Measurements from ENCODE around the gene SLC50A1.

The SLC50A1 gene

DNA sequence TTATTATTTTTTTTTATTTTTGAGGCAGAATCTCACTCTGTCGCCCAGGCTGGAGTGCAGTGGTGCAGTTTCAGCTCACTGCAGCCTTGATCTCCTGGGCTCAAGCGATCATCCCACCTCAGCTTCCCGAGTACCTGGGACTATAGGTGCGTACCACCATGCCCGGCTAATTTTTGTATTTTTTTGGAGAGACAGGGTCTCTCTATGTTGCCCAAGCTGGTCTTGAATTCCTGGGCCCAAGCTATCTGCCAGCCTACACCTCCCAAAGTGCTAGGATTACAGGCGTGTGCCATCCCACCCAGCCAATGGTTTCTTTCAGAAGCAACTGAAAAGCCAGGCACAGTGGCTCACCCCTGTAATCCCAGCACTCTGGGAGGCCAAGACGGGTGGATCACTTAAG, 35.2 kb downstream of the SLC50A1 start:
- DNase-seq (ENCODE audit: low spot score), result no peak

DNA sequence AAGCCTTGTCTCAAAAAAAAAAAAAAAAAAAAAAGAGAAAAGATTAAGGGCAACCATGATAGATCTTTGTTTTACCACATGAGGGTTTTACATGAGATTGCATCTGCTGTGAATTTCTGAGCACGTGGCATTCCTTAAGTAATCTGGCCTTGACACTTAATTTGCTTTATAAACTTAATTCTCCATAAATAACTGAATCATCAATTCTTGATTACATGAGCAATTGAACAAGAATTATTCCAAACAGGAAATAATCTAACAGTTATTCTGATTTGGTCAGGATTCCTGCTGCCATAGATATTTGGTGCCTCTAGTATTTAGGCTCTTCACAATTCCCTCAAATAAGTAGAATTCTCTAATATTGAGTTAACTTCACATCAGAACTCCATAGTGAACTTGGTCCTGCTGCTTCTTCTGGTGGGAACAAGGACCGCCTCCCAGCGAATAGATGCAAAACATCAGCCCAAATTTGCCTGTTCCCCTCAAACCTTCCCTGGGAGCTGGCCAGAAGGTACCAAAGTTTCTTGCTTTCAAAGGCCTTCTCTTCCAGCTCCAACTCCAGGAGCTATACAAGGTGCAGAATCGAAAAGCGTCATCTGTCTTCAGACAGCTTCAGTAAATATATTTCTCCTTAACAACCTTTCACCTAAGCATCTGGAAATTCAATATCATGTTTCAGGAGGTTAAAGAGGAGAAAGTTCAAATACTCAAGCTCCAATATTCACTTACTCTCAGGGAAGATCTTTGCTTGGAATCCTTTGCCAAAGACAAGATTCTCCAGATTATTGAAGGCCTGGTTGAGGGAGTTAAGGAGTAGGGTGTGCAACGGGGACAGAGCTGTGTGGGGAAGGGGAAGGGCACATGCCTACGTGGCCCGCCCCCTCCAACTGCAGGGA, 36.4 kb downstream of the SLC50A1 start:
- no peak for DNase-seq (ENCODE audit: low spot score)

DNA sequence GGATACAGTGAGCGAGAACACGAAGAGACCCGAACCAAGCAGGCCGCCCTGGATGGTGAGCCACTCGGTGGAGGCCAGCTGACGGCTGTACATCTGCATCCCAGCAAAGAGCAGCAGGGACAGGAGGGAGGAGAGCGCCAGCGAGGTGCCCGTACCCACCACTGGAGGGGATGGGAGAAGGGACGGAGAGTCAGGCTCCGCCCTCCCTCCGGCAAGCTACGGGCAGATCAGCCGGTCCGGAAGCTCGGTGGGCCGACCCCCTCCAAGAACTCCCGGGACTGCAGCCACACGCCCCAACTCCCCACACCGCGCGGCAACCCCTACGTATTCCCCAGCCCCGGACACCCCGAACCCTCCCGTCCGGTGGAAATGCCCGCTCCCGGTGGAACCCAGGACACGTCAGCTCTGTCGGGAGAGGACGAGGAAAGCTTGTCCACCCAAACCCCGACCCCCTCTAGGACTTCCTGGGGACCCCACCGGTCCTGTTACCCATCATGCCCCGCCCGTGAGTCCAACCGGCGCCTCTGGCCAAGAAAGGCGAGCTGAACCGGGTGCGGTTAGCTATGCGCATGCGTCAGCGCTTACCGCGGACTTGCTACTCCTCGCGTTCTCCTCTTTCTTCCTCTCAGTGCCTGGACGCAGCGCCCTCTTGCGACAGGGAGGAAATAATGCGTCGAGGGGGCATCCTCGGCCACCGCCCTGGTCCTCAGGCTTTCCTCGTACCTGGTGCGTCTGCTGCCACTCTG, 37.3 kb downstream of the SLC50A1 start, which contains the start of gene KRTCAP2:
Gene KRTCAP2, minus strand, starts transcription at position 573 of the 746 bp plus-strand sequence. Its CDS starts 80 bp downstream, at position 493.
- DNase-seq (ENCODE audit: low spot score), result peak; percentile 97

GRCh38 chr1:155173478-155174323, 38.0 kb downstream of the SLC50A1 start, which contains the start of gene TRIM46:
TSS of gene TRIM46 (plus strand) at chr1:155173849. CDS start at chr1:155173967, 118 bp downstream.
- peak; percentile 81 for DNase-seq (ENCODE audit: low spot score)

- DNase-seq (ENCODE audit: low spot score), result peak; percentile 53
Observed at GRCh38 chr1:155174324-155175280, 39.0 kb downstream of the SLC50A1 start.

DNA sequence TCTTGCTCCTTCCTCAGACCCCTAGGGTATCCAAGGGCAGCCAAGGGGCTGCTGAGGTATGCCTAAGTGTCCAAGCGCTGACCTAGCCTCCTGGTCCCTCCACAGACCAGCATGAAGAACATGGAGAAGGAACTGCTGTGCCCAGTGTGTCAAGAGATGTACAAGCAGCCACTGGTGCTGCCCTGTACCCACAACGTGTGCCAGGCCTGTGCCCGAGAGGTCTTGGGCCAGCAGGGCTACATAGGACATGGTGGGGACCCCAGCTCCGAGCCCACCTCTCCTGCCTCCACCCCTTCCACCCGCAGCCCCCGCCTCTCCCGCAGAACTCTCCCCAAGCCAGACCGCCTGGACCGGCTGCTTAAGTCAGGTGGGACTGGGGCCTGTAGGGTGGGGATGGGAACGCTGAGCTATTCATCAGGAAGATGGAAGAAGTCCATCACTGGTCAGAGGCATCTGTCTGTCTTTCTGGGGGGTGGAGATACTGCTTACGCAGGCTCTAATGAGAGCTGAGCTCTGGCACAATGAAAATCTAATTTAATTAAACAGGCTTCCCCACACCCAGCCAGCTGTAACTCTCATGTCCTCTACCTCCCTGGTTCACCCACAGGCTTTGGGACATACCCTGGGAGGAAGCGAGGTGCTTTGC, 39.8 kb downstream of the SLC50A1 start:
- DNase-seq (ENCODE audit: low spot score), result no peak

- peak; percentile 33 for DNase-seq (ENCODE audit: low spot score)
Observed at GRCh38 chr1:155175927-155176371, 40.3 kb downstream of the SLC50A1 start.

DNA sequence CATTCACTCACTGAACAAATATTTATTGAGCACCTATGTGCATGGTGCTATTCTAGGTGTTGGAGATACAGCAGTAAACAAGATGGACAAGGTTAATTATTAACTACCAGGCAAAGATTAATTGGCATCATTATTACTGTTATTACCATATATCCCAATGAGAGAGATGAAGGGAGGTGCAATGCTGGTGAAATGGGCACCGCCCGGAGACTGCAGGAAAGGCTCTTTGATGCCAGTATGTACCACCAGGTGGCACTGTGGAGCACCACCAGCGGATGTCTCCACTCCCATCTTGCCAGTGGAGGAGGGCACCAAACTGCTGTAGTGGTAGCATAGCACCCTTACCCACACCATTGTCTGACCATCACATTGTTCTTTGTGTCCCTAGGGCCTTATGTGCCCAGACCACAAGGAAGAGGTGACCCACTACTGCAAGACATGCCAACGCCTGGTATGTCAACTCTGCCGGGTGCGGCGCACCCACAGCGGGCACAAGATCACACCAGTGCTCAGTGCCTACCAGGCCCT, 41.0 kb downstream of the SLC50A1 start:
- DNase-seq (ENCODE audit: low spot score), result peak; percentile 92

GRCh38 chr1:155177192-155177917, 41.7 kb downstream of the SLC50A1 start:
- DNase-seq (ENCODE audit: low spot score), result no peak

- DNase-seq (ENCODE audit: low spot score), result no peak
Observed at GRCh38 chr1:155177918-155178281, 42.2 kb downstream of the SLC50A1 start.

DNA sequence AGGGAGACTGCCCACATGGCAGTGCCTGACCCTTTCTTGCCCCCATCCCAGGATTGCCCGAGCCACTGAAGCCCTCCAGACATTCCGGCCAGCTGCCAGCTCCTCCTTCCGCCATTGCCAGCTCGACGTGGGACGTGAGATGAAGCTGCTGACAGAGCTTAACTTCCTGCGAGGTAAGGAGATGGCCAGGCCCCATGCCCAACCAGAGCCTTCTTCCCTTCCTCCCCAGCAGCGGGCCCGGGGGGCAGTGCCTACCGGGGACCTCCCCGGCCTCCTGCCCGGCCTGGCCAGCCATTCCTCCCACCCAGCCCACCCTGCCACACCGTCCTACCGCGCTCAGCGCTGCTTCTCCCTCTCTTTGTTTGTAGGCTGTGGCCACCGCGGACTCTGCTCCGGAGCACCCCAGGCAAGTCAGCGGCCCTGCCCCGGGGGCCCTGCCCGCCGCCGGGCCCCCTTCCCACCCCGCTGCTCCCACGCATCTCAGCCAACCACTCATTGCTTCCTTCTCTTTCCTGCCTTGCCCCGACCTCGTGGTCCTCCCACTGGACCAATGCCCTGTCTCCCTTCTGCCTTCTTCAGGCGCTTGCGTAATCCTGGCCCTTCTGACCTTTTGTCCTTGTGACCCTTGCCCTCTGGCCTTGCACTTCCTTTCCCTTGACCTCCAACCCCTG, 42.9 kb downstream of the SLC50A1 start:
- no peak for DNase-seq (ENCODE audit: low spot score)

GRCh38 chr1:155179112-155180031, 43.7 kb downstream of the SLC50A1 start:
- no peak for DNase-seq (ENCODE audit: low spot score)

- no peak for DNase-seq (ENCODE audit: low spot score)
Observed at GRCh38 chr1:155181371-155182051, 45.9 kb downstream of the SLC50A1 start.

DNA sequence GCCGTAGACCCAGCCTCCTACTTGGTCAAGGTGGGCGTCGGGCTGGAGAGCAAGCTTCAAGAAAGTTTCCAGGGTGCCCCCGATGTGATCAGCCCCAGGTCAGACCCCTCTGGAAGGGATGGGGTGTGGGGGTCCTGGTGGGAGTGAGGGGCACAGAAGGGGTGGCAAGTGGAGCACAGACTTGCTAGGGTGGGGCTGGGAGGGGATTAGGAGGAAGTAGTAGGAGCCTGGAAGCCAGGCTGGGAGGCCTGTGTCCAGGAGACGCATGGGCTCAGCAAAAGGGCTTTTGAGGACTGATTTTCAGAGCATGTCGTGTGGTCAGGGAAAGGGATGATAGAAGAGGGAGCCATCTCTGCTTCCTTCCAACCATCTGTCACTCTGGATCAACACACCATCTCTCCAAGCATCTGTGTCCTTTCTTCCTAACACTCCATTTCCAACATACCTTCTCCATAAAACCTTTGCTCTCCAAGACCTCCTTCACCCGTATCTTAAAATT, 46.4 kb downstream of the SLC50A1 start:
- DNase-seq (ENCODE audit: low spot score), result no peak

GRCh38 chr1:155183775-155184221, 48.1 kb downstream of the SLC50A1 start:
- no peak for DNase-seq (ENCODE audit: low spot score)

DNA sequence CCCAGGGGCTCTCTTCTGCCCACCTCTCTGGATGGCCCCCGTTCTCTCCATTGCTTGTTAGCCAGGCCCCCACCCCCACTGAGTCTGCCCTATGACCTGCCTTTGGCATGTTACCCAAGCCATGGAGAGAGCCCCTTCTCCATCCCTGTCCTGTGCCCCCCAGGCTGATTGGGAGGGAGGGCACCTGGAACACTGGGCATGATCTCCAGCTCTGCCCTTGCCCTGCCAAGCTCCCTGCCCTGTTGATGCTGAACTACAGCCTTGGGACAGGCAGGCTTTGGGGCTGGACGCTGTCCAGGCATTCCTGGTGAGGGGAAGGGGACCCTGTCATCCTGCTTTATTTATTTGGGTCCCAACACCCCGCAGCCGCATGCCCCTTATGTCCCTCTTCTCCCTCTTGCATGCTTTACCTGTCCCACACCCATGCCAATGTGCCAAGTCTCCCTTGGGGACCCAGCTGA, 48.7 kb downstream of the SLC50A1 start:
- no peak for DNase-seq (ENCODE audit: low spot score)

All from activated CD4-positive, alpha-beta T cell treated with anti-CD3 and anti-CD28 coated beads, Interleukin-2, Interleukin-4, amounts not matched to agents 100 ng/mL and 50 ng/mL, durations not matched to agents 16 hours and 8 hours (primary cell).